Coronary artery (tissue), 2 donors: ENCODE measurements around the gene ATXN7.

Source experiments
- DNase-seq: peaks from one replicate; pipeline ENCODE4 v3.0.0-alpha.2; 2017; ENCODE audit warnings: low spot score
- H3K27ac ChIP-seq, 2 donors: fragments of 200-600 bp; sonication (generic); one replicate each; pipeline ENCODE4 v1.5.1; 2016 to 2019
- H3K4me3 ChIP-seq: fragments of 200-600 bp; sonication (generic); 2 replicates; pipeline ENCODE4 v1.5.1; 2016; ENCODE audit warnings: mild to moderate bottlenecking, moderate library complexity
- CTCF ChIP-seq: fragments of 200-600 bp; sonication (generic); IDR thresholded peaks from one replicate; pipeline ENCODE4 v1.5.1; 2019; ENCODE audit warnings: antibody characterized with exemption

ATXN7 gene

GRCh38 chr3:63872135-63872924 lies 8.7 kb downstream of the ATXN7 start:
- Histone ChIP-seq H3K4me3 (no peak overlapping the region), H3K27ac (no peak overlapping the region)
- no peak for TF ChIP-seq CTCF
- DNase-seq, result no peak

GRCh38 chr3:63874769-63875168 lies 11.1 kb downstream of the ATXN7 start:
- H3K27ac ChIP-seq, result no peak overlapping the region
- no peak for DNase-seq
- no peak for TF ChIP-seq CTCF
- H3K4me3 ChIP-seq, result no peak overlapping the region

- Histone ChIP-seq H3K27ac (no peak overlapping the region), H3K4me3 (no peak overlapping the region)
- no peak for DNase-seq
- no peak for TF ChIP-seq CTCF
Measured at GRCh38 chr3:63875510-63875909, 11.8 kb downstream of the ATXN7 start.

- no peak overlapping the region for H3K4me3 ChIP-seq
- no peak for DNase-seq
- no peak overlapping the region for H3K27ac ChIP-seq
- TF ChIP-seq CTCF, result no peak
Measured at GRCh38 chr3:63876260-63876659, 12.6 kb downstream of the ATXN7 start.

GRCh38 chr3:63877737-63878393 lies 14.2 kb downstream of the ATXN7 start:
- no peak for TF ChIP-seq CTCF
- Histone ChIP-seq H3K4me3 (no peak overlapping the region), H3K27ac (no peak overlapping the region)
- no peak for DNase-seq

GRCh38 chr3:63878394-63879060 lies 14.9 kb downstream of the ATXN7 start:
- Histone ChIP-seq H3K4me3 (no peak overlapping the region), H3K27ac (no peak overlapping the region)
- DNase-seq, result no peak
- TF ChIP-seq CTCF, result no peak
